K562 (cell line): ENCODE results near the gene CD164. TPM values are rescaled to one million over a fixed set of nuclear protein-coding genes. Genes with fewer than 3 reads are reported as not detected.

Experiments
- CC2D1A ChIP-seq: fragments of 450-650 bp; IDR thresholded peaks from 2 replicates; pipeline ENCODE4 v1.6.1; 2017; ENCODE audit warnings: mild to moderate bottlenecking
- HDAC2 ChIP-seq: fragments of 450-650 bp; IDR thresholded peaks from 2 replicates; pipeline ENCODE4 v1.6.1; 2016; ENCODE audit warnings: mild to moderate bottlenecking
- ILK ChIP-seq: fragments of 450-650 bp; IDR thresholded peaks from 2 replicates; pipeline ENCODE4 v1.6.1; 2016; ENCODE audit warnings: missing genetic modification characterization, low read depth, mild to moderate bottlenecking, missing compliant biosample characterization, moderate library complexity, borderline replicate concordance
- KDM4B ChIP-seq, 2 experiments: fragments of 450-650 bp in 1 of 2; sonication (generic) in 1 of 2; IDR thresholded peaks; 2 replicates each; pipeline ENCODE4 v1.6.1; 2016 to 2017; ENCODE audit warnings: borderline replicate concordance in 2 of 2, antibody characterized with exemption in 1 of 2, low read depth in 1 of 2, mild to moderate bottlenecking in 1 of 2
- MCM3 ChIP-seq: fragments of 450-650 bp; IDR thresholded peaks from 2 replicates; pipeline ENCODE4 v1.6.1; 2016
- NFATC3 ChIP-seq: fragments of 450-650 bp; IDR thresholded peaks from 2 replicates; pipeline ENCODE4 v1.6.1; 2017; ENCODE audit warnings: mild to moderate bottlenecking
- PHB ChIP-seq: fragments of 250-450 bp; sonication (Bioruptor Pico); IDR thresholded peaks from 2 replicates; pipeline ENCODE4 v1.5.0; 2021
- PHF21A ChIP-seq: fragments of 450-650 bp; IDR thresholded peaks from 2 replicates; pipeline ENCODE4 v1.6.1; 2017; ENCODE audit warnings: low read depth, borderline replicate concordance
- SMARCA5 ChIP-seq: fragments of 450-650 bp; IDR thresholded peaks from 2 replicates; pipeline ENCODE4 v1.6.1; 2016
- SOX6 ChIP-seq: fragments of 450-650 bp; IDR thresholded peaks from 2 replicates; pipeline ENCODE4 v1.6.1; 2014; ENCODE audit warnings: mild to moderate bottlenecking
- TAF9B ChIP-seq: fragments of 450-650 bp; IDR thresholded peaks from 2 replicates; pipeline ENCODE4 v1.6.1; 2018; ENCODE audit warnings: mild to moderate bottlenecking; ENCODE audit not compliant: partially characterized antibody
- XRCC4 ChIP-seq: IDR thresholded peaks from one replicate; pipeline ENCODE4 v1.6.1; 2011; ENCODE audit not compliant: insufficient read depth, insufficient read length; ENCODE audit errors: extremely low read depth
- YBX1 ChIP-seq: fragments of 450-650 bp; IDR thresholded peaks from 2 replicates; pipeline ENCODE4 v1.7.1; 2016; ENCODE audit warnings: mild to moderate bottlenecking
- ZNF12 ChIP-seq: sonication (generic); formaldehyde crosslinking; IDR thresholded peaks from 2 replicates; pipeline ENCODE4 v1.4.0; 2020; ENCODE audit warnings: mild to moderate bottlenecking, missing genetic modification reagents
- ZNF224 ChIP-seq: sonication (generic); formaldehyde crosslinking; IDR thresholded peaks from 2 replicates; pipeline ENCODE4 v1.8.0; 2022; ENCODE audit warnings: mild to moderate bottlenecking, missing genetic modification reagents
- ZNF695 ChIP-seq: fragments of 450-650 bp; formaldehyde crosslinking; IDR thresholded peaks from 2 replicates; pipeline ENCODE4 v1.4.0; 2020; ENCODE audit warnings: mild to moderate bottlenecking, moderate library complexity
- polyA plus RNA-seq, 8 experiments: library from polyadenylated mRNA; depleted of rRNA in 4 of 8; stranded (reverse) in 5 of 8; unstranded in 3 of 8; fragments of >200 nt; fragmentation: Nextera tagmentation in 2 of 8; fragmentation: Illumina TruSeq in 1 of 8; extraction: Ambion mirVana in 2 of 8; extraction: Trizol in 1 of 8; gene quantifications; 2 replicates each; pipeline versions ENCODE4 v1.2.1 to v1.2.3, GENCODE V29; 2011 to 2014; ENCODE audit warnings: inconsistent platforms in 1 of 8, missing spikeins in 1 of 8
- total RNA-seq, 7 experiments: library from RNA; depleted of rRNA in 6 of 7; stranded (reverse); fragments of >200 nt in 6 of 7; fragmentation: Illumina TruSeq in 2 of 7; extraction: Trizol in 2 of 7; gene quantifications; 2 replicates each; pipeline versions ENCODE4 v1.2.1 to v1.2.3, GENCODE V29; 2011 to 2021; ENCODE audit warnings: low replicate concordance in 1 of 7
- TF ChIP-seq, protein P1 (sequence below): sonication (generic); formaldehyde crosslinking; IDR thresholded peaks from 2 replicates; pipeline ENCODE4 v1.8.0; 2022; ENCODE audit warnings: missing genetic modification reagents, mild to moderate bottlenecking, borderline replicate concordance
- TF ChIP-seq, protein P2 (sequence below): fragments of 450-650 bp; IDR thresholded peaks from 2 replicates; pipeline ENCODE4 v1.6.1; 2017; ENCODE audit warnings: antibody characterized with exemption, mild to moderate bottlenecking
- TF ChIP-seq, protein P3 (sequence below): fragments of 250-450 bp; sonication (Bioruptor Pico); IDR thresholded peaks from 2 replicates; pipeline ENCODE4 v1.8.0; 2022; ENCODE audit warnings: inconsistent platforms, mild to moderate bottlenecking, moderate library complexity, borderline replicate concordance

The CD164 gene
- total and polyA plus RNA-seq, 9 of the 15 experiments (the other 6 are each of a cell fraction or from before 2014, with no cell fraction given): 79.5 to 317 (median 165) TPM

DNA sequence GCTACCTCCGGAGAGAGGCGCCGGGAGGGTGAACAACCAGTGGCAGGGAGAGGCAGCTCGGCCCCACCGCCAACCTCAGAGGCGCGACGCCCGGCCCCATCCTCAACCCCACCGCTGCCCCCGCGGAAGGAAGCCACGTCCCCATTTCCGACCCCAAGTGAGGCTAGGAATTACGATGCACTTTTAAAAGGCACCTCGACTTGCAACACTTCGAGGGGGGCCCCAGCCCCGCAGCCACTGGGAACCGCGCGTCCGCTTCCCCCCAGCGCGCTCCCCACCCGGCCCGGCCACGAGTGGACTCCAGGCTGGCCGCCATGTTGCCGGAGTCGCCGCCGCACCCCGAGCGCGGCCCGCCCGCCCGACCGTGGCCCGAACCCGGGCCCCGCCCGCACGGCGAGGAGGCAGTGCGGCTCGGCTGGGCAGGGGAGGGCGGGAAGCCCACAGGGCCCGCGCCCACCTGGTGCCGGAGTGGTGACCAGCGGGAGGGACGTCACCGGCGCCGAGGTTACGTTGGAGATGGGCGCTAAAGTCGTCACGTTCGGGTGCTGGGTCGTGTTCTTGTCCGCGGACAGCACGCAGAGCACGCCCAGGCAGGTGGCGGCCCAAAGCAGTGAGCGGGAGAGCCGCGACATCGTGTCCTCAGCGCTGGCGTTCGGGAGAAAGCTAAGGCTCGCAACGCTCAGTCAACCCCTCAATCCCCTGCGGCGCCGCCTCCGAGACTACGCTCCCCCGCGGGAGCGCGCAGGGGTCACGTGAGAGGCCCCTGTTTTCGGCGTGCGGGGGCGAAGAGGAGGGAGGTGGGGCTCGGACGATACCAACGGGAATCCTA is at the start of gene CD164 (continued):
- TF ChIP-seq SMARCA5 (no peak), ZNF12 (CRISPR knock-in tag) (peak; percentile 61; the same call in 1 of the 2 replicates), PHB (CRISPR knock-in tag) (no peak), KDM4B (IDR thresholded peaks at IDR 0.05; ENCODE audit: borderline replicate concordance in 2 of 2, low read depth in 1 of 2) (0 out of 4 replicates have a peak, but pooled peaks of 1 of the 2 experiments have one; percentile 77), PHF21A (0 out of 2 replicates have a peak, but pooled peaks have one; percentile 24), SOX6 (peak; percentile 57), HDAC2 (no peak), ZNF224 (CRISPR knock-in tag) (no peak), ILK (tag) (no peak), XRCC4 (no peak), CC2D1A (no peak), MCM3 (no peak), TAF9B (peak; percentile 89), NFATC3 (no peak), YBX1 (no peak), ZNF695 (CRISPR knock-in tag) (no peak)
- TF ChIP-seq, protein P1, sequence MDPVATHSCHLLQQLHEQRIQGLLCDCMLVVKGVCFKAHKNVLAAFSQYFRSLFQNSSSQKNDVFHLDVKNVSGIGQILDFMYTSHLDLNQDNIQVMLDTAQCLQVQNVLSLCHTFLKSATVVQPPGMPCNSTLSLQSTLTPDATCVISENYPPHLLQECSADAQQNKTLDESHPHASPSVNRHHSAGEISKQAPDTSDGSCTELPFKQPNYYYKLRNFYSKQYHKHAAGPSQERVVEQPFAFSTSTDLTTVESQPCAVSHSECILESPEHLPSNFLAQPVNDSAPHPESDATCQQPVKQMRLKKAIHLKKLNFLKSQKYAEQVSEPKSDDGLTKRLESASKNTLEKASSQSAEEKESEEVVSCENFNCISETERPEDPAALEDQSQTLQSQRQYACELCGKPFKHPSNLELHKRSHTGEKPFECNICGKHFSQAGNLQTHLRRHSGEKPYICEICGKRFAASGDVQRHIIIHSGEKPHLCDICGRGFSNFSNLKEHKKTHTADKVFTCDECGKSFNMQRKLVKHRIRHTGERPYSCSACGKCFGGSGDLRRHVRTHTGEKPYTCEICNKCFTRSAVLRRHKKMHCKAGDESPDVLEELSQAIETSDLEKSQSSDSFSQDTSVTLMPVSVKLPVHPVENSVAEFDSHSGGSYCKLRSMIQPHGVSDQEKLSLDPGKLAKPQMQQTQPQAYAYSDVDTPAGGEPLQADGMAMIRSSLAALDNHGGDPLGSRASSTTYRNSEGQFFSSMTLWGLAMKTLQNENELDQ: no peak
- TF ChIP-seq, protein P2, sequence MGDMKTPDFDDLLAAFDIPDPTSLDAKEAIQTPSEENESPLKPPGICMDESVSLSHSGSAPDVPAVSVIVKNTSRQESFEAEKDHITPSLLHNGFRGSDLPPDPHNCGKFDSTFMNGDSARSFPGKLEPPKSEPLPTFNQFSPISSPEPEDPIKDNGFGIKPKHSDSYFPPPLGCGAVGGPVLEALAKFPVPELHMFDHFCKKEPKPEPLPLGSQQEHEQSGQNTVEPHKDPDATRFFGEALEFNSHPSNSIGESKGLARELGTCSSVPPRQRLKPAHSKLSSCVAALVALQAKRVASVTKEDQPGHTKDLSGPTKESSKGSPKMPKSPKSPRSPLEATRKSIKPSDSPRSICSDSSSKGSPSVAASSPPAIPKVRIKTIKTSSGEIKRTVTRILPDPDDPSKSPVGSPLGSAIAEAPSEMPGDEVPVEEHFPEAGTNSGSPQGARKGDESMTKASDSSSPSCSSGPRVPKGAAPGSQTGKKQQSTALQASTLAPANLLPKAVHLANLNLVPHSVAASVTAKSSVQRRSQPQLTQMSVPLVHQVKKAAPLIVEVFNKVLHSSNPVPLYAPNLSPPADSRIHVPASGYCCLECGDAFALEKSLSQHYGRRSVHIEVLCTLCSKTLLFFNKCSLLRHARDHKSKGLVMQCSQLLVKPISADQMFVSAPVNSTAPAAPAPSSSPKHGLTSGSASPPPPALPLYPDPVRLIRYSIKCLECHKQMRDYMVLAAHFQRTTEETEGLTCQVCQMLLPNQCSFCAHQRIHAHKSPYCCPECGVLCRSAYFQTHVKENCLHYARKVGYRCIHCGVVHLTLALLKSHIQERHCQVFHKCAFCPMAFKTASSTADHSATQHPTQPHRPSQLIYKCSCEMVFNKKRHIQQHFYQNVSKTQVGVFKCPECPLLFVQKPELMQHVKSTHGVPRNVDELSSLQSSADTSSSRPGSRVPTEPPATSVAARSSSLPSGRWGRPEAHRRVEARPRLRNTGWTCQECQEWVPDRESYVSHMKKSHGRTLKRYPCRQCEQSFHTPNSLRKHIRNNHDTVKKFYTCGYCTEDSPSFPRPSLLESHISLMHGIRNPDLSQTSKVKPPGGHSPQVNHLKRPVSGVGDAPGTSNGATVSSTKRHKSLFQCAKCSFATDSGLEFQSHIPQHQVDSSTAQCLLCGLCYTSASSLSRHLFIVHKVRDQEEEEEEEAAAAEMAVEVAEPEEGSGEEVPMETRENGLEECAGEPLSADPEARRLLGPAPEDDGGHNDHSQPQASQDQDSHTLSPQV: 0 out of 2 replicates have a peak, but pooled peaks have one; percentile 35
- TF ChIP-seq, protein P3, sequence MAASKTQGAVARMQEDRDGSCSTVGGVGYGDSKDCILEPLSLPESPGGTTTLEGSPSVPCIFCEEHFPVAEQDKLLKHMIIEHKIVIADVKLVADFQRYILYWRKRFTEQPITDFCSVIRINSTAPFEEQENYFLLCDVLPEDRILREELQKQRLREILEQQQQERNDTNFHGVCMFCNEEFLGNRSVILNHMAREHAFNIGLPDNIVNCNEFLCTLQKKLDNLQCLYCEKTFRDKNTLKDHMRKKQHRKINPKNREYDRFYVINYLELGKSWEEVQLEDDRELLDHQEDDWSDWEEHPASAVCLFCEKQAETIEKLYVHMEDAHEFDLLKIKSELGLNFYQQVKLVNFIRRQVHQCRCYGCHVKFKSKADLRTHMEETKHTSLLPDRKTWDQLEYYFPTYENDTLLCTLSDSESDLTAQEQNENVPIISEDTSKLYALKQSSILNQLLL (CRISPR knock-in tag): no peak
